ENCODE measurements around the gene MYMX.
A peak's percentile ranks its signal among the peaks of the same experiment; 100 is the strongest.

MYMX gene

DNA sequence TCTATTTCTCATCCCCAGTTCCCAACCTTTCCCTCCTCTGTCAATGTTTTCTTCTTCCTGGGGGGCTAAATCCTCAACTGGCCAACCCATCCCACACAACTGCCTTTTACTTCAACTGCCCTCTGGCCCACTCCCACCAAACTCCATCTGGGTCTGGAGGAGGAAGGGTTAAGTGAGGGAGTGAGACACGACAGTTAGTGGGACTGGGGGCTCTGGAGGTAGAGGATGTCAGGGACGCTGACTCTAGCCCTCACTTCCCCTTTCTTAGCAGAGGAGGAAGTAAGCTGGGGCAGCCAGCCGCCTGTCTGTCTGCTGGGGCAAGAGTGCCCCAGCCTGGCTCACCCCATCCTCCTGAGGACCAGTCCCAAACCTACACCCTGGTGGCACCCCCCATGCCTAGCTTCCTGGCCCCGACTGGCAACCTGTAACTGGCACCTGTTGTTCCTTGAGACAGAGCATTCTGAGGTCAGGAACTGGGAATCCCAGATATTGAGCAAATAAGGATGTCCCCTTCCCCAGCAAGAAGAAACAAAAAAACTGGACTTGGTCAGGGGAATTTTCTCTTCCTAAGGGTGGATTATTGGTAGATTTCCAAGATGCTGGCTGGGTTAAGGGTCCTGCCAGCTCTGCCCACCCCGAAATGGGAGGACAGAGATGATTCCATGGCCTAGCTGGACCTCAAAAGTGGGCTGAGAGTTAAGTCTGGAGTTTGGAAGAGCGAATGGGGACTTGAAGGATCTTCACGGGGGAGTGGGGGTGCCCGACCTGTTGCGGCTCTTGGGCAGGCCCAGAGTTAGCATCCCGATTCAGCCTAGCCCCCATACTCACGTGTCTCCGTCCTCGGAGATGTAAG, 47.7 kb downstream of the MYMX start:
- DNase-seq (ENCODE audit: low spot score), result peak; percentile 41

DNA sequence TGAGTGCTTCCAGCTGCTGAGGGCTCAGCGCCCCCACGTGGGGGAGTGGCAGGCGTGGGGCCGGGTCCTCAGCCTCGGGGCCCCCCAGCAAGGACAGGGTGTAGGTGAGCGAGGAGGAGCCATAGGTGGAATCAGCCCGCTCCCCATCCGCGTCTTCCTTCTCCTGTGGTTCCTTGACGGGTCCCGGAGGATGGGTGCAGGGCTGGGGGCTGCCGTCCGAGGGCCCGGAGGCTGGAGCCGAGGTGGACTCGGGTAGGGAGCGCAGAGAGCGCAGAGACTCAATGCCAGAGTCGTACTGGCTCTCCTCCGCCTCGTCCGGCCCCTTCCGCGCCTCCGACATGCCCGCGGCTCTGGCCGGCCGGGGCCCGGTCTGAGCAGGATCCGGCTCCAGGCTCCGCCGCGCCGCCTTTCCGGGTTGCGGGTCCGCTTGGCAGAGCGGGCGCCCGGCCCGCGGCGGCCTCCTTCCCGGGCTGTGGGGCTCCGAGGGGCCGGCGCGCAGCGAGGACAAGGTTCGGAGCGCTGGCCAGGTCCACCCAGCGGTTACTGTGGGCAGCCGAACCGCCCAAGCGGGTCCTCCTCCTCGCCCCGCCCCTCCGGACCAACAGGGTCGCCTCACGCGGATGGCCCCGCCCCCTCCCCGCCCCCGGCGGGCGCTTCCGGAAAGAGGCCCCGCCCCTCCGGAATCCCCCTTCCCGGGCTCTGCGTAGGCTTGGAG, 48.4 kb downstream of the MYMX start, which contains the start of gene NFKBIE:
Gene NFKBIE (minus strand): TSS at position 545 of the 715 bp plus-strand sequence. CDS start 205 bp downstream, at position 340.
- peak; percentile 96 for DNase-seq (ENCODE audit: low spot score)

DNA sequence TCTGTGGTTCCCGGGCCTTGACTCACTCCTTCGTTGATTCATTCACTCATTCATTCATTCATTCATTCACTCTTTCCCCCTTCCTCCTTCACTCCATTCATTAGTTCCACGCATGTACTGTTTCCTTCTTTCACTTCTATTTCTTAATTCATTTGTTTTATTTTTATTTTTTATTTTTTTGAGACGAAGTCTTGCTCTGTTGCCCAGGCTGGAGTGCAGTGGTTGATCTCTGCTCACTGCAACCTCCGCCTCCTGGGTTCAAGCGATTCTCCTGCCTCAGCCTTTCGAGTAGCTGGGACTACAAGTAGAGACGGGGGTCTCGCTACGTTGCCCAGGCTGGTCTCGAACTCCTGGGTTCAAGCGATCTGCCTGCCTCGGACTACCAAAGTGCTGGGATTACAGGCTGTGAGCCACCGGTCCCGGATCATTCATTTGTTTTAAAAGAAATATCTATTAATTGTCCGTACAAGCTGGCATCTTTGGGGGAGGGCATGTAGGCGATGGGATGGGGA, 49.1 kb downstream of the MYMX start:
- DNase-seq (ENCODE audit: low spot score), result no peak

DNA sequence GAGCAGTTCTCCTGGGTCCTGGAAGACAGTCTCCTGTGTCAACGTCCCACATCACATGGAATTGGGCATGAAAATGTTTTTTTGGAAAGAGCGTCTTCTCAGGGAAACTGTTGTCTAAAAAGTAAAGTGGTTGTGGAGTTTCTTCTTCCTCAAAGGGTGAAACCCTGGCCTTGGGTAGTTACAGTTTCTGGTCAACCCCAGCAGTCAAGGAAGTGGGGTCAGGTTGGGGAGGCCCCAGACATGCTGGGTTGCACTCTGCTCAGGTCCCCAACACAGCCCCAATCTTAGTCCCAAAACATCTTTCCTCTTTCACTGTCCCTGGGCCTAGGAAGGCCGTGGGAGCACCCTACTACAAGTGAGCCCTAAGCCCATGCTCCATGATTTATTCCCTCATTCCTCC, 49.6 kb downstream of the MYMX start:
- DNase-seq (ENCODE audit: low spot score), result no peak

DNA sequence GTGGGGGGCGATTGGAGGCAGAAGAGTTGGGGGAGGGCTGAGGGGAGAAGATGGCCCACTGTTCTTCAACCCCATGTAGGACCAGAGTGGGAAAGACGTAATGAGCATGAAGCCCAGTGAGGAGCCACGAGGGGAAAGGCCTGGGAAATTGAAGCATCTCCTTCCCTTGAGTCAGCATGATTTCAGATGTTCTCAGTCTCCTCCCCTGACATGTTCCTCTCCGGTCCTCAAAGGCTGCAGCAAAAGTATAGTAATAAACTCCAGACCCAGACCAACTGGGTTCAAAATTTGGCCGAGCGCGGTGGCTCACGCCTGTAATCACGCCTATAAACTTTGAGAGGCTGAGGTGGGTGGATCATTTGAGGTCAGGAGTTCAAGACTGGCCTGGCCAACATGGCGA, 50.5 kb downstream of the MYMX start:
- DNase-seq (ENCODE audit: low spot score), result no peak

All from CD4-positive, alpha-beta T cell treated with Interleukin-2 at 100 ng/mL for 4 hours (primary cell).